Gastrocnemius medialis (tissue), 4 donors: ENCODE measurements around the gene SIN3B. TPM values are rescaled to one million over a fixed set of nuclear protein-coding genes. Genes with fewer than 3 reads are reported as not detected.

Experiments
- ATAC-seq, 2 donors: fragments of 150-250 bp; one replicate each; pipeline ENCODE4 v1.9.1; 2016
- DNase-seq, 2 donors: peaks; one replicate each; pipeline ENCODE4 v3.0.0-alpha.2; 2019
- H3K27ac ChIP-seq, 4 donors: fragments of 200-600 bp; sonication (generic); 1 replicate in 1 of 4; 2 replicates in 3 of 4; pipeline ENCODE4 v1.5.1; 2016 to 2018; ENCODE audit warnings: mild to moderate bottlenecking in 2 of 4, moderate library complexity in 1 of 4
- H3K27me3 ChIP-seq, 3 donors: fragments of 200-600 bp; sonication (generic) in 2 of 3; 1 replicate in 1 of 3; 2 replicates in 2 of 3; pipeline versions ENCODE4 v1.5.1 to v1.6.0; 2016 to 2019; ENCODE audit warnings: mild to moderate bottlenecking in 1 of 3, moderate library complexity in 1 of 3
- H3K36me3 ChIP-seq, 2 donors: fragments of 200-600 bp; sonication (generic) in 1 of 2; one replicate each; pipeline ENCODE4 v1.5.1; 2017 to 2018
- H3K4me1 ChIP-seq, 2 donors: fragments of 200-600 bp; sonication (generic) in 1 of 2; one replicate each; pipeline ENCODE4 v1.5.1; 2016 to 2017; ENCODE audit warnings: mild to moderate bottlenecking in 2 of 2
- H3K4me3 ChIP-seq, 4 donors: fragments of 200-600 bp; sonication (generic) in 3 of 4; 1 replicate in 1 of 4; 2 replicates in 3 of 4; pipeline ENCODE4 v1.5.1; 2016 to 2019; ENCODE audit warnings: mild to moderate bottlenecking in 2 of 4
- H3K9me3 ChIP-seq, 3 donors: fragments of 200-600 bp; sonication (generic) in 2 of 3; 1 replicate in 1 of 3; 2 replicates in 2 of 3; pipeline ENCODE4 v1.5.1; 2016 to 2019
- POLR2A ChIP-seq, 2 donors: fragments of 450-650 bp; IDR thresholded peaks; one replicate each; pipeline ENCODE4 v1.6.1; 2017; ENCODE audit warnings: antibody characterized with exemption in 2 of 2, mild to moderate bottlenecking in 2 of 2, moderate library complexity in 2 of 2
- in situ Hi-C, 4 donors: fragments of 200-750 bp; cut with MboI; loops; one replicate each; pipeline versions ENCODE4 v1.15.0 to v1.8.0; 2017; ENCODE audit warnings: low sequenced_read_pairs in 4 of 4
- intact Hi-C: fragments of 100-400 bp; cut with DNase I; formaldehyde crosslinking; loops from one replicate; pipeline ENCODE4 v1.15.1; 2023; ENCODE audit warnings: low total_unique reads
- total RNA-seq, 4 donors: library from RNA; depleted of rRNA; stranded (reverse); fragments of >200 nt; gene quantifications; one replicate each; pipeline versions ENCODE4 v1.1.0 to v1.2.3, GENCODE V29; 2016
- TF ChIP-seq, protein P1 (sequence below), 5 experiments: fragments of 450-650 bp in 3 of 5; fragments of 200-600 bp in 2 of 5; sonication (generic) in 2 of 5; IDR thresholded peaks in 4 of 5; conservative IDR thresholded peaks in 1 of 5; 1 replicate in 4 of 5; 2 replicates in 1 of 5; pipeline ENCODE4 v1.5.1; 2016 to 2019; ENCODE audit warnings: antibody characterized with exemption in 5 of 5, mild to moderate bottlenecking in 3 of 5, moderate library complexity in 3 of 5

The SIN3B gene
- total RNA-seq, 4 donors from 2014 or later: 11.6 to 15.2 (median 14.3) TPM

DNA sequence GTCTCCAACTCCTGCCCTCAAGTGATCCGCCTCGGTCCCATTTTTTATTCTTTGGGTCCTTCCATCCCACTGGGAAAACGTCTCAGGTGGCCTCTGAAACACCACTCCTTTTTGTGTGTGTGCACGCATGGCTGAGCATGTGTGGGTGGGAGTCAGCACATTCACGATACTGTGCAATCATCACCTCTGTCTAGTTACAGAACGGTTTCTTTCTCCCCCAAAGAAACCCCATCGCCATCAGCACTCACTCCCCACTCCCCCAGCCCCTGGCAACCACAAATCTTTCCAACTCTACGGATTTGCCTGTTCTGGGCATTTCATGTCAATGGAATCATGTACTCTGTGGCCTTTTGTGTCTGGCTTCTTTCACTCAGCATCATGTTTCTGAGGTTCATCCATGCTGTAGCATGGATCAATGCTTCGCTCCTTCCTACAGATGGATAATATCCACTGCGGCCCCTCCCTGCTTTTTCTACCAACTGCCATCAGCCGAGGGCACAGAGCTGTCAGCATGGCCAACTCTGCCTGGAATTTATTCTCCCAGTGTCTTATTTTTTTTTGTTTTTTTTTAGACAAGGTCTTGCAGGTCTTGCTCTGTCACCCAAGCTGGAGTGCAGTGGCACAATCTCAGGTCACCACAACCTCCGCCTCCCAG is 69.3 kb downstream of the SIN3B start:
- ATAC-seq (no peak), DNase-seq (no peak)
- Histone ChIP-seq H3K9me3 (no peaks in the 10 kb centered on the region), H3K36me3 (no peaks in the 10 kb centered on the region), H3K27ac (peak overlapping the region in 2 of 4 donors; percentile 73 to 76), H3K4me1 (peaks cover 0 to 7% of the 10 kb centered on the region in 2 donors), H3K4me3 (no peak overlapping the region), H3K27me3 (peaks cover 15 to 25% (median 21%) of the 10 kb centered on the region in 3 donors)
- TF ChIP-seq, protein P1, sequence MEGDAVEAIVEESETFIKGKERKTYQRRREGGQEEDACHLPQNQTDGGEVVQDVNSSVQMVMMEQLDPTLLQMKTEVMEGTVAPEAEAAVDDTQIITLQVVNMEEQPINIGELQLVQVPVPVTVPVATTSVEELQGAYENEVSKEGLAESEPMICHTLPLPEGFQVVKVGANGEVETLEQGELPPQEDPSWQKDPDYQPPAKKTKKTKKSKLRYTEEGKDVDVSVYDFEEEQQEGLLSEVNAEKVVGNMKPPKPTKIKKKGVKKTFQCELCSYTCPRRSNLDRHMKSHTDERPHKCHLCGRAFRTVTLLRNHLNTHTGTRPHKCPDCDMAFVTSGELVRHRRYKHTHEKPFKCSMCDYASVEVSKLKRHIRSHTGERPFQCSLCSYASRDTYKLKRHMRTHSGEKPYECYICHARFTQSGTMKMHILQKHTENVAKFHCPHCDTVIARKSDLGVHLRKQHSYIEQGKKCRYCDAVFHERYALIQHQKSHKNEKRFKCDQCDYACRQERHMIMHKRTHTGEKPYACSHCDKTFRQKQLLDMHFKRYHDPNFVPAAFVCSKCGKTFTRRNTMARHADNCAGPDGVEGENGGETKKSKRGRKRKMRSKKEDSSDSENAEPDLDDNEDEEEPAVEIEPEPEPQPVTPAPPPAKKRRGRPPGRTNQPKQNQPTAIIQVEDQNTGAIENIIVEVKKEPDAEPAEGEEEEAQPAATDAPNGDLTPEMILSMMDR (IDR thresholded peaks at IDR 0.05 in 4 of 5, conservative IDR thresholded peaks at IDR 0.05 in 1 of 5): no peak
- TF ChIP-seq POLR2A (IDR thresholded peaks at IDR 0.05): no peak
- in situ Hi-C loops (no loop called here), intact Hi-C loops (no loop called here)

DNA sequence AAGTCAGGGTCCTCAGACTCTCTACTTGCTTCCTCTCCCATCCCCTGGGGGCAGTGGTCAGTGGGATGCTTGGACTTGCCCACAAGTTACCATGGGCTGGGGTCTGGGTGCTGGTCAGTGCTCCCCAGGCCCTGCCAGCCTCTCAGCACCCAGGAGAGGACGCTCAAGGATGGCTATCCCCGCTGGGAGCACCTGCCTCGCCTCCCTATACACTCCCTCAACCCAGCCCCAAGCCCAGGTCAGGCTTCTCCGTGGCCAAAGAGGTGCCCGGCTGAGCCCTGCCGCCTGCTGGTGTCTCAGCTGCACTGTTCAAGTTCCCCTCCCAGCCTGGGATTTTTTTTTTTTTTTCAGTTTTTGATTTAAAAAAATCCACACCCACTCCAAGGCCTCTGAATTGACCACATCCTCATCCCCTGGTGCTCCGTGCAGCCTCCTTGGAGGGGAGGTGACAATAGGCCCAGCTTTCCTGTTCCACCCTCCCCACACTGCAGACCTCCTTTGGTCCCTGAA is 70.4 kb downstream of the SIN3B start:
- intact Hi-C loops: no loop called here
- peaks cover 13 to 23% (median 21%) of the 10 kb centered on the region in 3 donors for H3K27me3 ChIP-seq
- DNase-seq (no peak), ATAC-seq (no peak)
- no peak for TF ChIP-seq POLR2A (IDR thresholded peaks at IDR 0.05)
- TF ChIP-seq, protein P1 (IDR thresholded peaks at IDR 0.05 in 4 of 5, conservative IDR thresholded peaks at IDR 0.05 in 1 of 5): peak in 2 of 5 experiments; percentile 23 to 32
- peaks cover 0 to 7% of the 10 kb centered on the region in 2 donors for H3K4me1 ChIP-seq
- in situ Hi-C loops: no loop called here
- no peak overlapping the region for H3K27ac ChIP-seq
- H3K36me3 ChIP-seq: no peaks in the 10 kb centered on the region
- no peaks in the 10 kb centered on the region for H3K9me3 ChIP-seq
- H3K4me3 ChIP-seq: no peak overlapping the region

DNA sequence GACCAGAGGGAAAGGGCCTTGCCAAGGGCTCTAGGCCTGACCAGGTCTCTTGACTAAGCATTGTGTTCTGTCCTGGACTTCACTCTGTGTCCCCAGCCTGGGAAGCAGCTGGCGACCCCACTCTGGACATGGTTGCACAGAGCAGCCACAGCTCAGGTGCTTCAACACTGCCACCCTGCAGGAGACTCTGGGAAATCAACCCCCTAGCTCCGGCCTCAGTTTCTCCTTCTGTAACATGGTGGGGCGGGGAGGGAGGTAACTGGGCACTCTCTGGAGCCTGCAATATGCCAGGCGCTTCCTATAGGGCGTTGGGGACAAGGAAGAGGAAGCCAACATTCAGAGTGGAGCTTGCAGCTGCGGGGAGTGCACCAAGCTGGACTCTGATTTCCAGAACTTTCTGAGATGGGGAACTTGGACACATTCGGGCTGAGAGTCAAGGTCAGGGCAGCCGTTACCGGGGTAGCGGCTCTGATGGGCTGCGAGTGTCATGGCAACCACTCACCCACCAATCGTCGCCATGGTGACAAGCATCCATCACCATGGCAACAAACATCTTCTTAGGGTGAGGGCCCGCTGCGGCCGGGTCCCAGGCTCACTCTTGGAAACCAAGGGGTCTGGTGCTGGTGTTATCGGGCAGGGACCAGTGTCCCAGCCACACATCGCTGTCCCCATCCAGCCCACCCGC is 72.4 kb downstream of the SIN3B start:
- no peak for TF ChIP-seq POLR2A (IDR thresholded peaks at IDR 0.05)
- TF ChIP-seq, protein P1 (IDR thresholded peaks at IDR 0.05 in 4 of 5, conservative IDR thresholded peaks at IDR 0.05 in 1 of 5): no peak
- Histone ChIP-seq H3K4me3 (no peak overlapping the region), H3K36me3 (no peaks in the 10 kb centered on the region), H3K27ac (no peak overlapping the region), H3K9me3 (no peaks in the 10 kb centered on the region), H3K4me1 (no peaks in the 10 kb centered on the region), H3K27me3 (peaks cover 0 to 11% (median 3%) of the 10 kb centered on the region in 3 donors)
- in situ Hi-C loops (no loop called here), intact Hi-C loops (no loop called here)
- DNase-seq (no peak), ATAC-seq (no peak)

DNA sequence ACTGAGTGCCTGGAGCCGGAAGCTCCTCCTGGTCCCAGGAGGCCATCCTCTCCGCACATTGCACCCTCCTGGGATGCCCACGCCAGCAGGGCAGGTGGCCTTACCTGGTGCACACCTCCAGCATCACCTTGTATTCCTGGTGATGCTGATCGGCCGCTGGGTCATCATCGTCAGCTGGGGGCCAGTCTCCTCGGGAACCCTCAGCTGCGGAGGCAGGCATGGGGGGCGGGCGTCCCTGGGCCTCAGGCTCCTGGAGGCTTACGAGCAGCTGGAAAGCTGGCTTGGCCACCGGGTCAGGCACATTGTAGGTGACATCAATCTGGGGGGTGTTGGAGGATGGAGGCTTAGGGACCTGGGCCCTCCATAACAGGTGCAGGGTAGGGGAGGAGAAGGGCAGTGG is 73.3 kb downstream of the SIN3B start:
- no peak for TF ChIP-seq POLR2A (IDR thresholded peaks at IDR 0.05)
- TF ChIP-seq, protein P1 (IDR thresholded peaks at IDR 0.05 in 4 of 5, conservative IDR thresholded peaks at IDR 0.05 in 1 of 5): no peak
- ATAC-seq: no peak
- in situ Hi-C loops: no loop called here
- Histone ChIP-seq H3K4me1 (no peaks in the 10 kb centered on the region), H3K4me3 (no peak overlapping the region), H3K9me3 (no peaks in the 10 kb centered on the region), H3K36me3 (no peaks in the 10 kb centered on the region), H3K27ac (no peak overlapping the region), H3K27me3 (peaks cover 0 to 4% (median 0%) of the 10 kb centered on the region in 3 donors)
- intact Hi-C loops: no loop called here
- no peak for DNase-seq
